NCI-H1436 treated with DMSO at 0.1 percent for 48 hours (cell line): ENCODE data around the gene SPATC1L.
"Not testable (repeated sequence)": the region's sequence is repeated elsewhere in the genome, so short reads cannot be mapped to it uniquely, and the experiment has no call there.

Source experiments
- DNase-seq: peaks from one replicate; lab custom pipeline; 2025; lab: John Stamatoyannopoulos, UW

SPATC1L gene

GRCh38 chr21:46200877-46201803 lies 16.9 kb upstream of the SPATC1L start:
- not testable (repeated sequence) for DNase-seq

- no peak for DNase-seq
Observed at GRCh38 chr21:46199436-46200373, 15.4 kb upstream of the SPATC1L start.

DNA sequence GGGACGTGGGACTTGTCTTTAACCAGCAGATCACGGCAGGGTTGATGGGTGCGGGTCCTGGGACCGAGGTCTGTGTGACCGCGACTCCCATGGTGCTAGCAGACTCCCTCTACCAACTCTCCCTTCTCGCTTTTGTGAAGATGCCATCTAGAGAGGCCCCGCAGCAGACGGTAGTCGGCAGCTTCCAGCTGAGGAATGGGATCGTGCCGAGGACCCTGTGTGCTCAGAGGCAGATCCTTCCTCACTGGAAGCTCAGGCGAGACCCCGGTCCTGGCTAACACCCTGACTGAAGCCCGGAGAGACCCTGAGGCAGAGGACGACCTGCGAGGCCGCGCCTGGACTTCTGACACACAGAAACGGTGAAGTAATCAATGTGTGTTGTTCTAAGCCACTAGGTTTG lies 12.5 kb upstream of the SPATC1L start:
- no peak for DNase-seq

GRCh38 chr21:46195595-46196195 lies 11.4 kb upstream of the SPATC1L start:
- no peak for DNase-seq

DNA sequence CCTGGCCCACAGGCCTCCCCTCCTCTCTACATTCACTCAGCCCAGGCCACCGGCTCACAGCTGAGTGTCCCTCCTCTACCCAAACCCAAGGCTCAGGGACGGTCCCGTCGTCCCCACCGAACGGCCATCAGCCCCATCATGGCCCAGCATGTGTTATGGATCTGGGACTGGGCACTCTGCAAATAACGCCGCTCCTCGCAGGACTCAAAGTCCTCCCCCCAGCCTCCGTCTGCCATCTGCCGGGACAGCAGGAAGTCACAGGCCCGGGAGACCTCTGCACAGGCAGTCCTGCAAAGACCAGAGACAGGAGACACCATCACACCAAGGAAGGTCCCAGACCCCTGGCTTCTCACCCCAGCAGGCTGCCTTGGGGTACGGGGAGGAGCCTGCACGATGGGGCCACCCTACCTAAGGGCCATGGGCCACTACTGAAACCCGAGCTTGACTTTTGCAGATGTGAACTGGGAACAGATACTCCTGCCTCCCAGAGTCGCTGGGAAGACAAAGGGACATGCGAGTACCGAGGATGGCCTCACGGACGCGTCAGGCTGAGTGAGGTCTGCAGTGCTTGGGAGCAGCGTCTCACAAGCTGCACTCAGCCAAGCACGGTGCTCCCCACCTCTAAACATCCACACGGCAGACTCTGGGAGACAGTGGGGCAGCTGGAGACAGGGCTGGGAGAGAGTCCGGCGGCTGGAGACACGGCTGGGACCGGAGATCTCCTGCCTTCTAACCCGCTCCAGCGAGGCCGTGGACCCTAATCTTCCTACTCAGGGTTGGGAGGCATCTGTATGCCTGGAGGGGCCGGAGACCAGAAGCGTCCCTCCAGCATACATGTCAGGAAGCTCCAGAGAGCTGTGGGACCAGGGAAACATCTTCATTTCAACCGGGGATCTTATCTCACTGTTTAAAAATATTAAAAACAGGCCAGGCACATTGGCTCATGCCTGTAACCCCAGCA lies 10.4 kb upstream of the SPATC1L start:
- DNase-seq, result no peak

GRCh38 chr21:46193829-46194373 lies 9.6 kb upstream of the SPATC1L start:
- DNase-seq, result no peak

DNA sequence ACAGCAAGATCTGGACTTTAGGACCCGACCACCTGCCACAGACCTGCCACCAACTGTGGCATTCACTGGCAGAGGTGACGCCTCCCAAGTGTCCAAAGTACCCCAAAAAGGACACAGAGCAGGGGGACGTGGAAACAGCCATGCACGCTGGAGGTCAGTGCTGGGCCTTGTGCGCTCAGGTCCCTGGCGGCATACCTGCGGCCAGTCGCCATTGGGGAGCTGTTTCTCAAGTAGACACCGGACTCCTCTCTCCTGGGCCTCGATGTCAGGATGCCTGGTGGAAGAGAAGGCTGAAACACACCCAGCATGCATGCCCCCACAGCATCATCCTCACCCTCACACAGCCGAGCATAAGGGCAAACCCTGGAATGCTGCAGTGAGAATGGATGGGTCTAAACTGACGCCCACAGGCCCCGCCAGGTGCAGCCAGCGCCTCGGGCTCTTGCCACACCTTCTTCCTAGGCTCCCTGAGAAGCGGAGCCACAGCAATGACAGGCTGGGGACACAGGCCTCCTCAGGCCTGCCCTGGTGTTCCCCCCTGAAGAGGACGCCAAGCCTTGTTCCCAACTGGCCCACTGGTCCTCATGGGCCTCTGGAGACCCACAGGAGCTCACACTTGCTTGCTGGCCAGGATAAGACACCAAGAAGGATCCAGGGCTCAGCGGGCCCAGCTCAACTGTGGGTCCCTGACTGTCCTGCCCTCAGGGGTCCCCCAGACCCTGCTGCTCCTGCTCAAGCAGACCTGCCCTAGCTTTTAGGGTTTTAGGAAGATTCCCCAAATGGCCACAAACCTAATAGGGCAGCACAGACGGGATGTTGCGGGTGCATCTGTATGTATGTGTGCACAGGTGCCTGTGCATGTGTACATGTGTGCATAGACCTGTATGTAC lies 7.7 kb upstream of the SPATC1L start:
- DNase-seq, result no peak

DNA sequence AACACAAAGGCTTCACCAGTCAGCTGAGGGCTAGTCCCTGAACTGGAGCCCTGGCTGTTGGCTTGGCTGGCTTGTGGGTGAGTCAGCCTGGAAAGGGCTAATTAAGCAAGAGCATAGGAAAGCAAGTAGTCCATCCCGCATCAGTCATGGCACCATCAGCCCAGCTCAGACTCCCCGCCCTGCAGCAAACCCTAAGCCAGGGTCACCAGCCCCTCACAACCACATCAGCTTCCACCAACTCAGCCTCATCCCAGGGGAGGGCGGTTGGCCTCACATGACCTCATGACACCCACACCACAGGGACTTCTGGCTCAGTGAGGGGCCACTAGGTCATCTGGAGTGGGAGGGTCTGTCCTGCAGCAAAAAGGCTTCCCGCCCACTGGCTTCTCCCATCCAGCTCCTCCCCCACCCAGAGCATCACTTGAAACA lies 7.0 kb upstream of the SPATC1L start:
- DNase-seq, result no peak

DNA sequence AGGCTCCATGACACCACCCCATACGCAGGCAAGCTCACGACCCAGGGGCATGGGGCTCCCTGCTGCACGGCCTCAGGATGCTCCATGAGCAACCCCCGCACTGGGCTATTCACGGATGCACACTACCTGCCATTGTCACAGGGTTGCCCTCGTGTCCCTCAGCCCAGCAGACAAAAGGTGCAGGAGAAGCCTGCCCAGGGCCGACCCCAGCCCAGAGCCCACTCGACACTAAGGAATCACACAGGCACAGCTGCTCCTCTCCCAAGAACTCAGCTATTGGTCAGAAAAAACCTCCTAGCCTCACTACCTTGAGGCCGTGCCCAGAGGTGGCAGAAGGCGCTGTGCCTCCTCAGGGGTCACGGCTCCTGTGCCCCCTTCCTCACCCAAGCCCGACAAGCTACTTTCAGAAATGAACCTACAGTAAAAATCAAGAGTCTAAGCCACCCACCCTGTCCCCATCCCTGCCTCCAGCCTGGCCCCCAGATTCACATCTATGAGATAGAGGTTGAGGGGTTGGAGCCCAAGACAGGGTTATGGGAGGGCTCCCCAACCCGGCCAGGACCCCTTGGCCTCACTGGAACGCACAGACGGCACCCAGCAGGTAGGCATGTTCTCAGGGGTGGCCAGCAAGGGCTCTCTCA lies 6.4 kb upstream of the SPATC1L start:
- DNase-seq, result no peak

- no peak for DNase-seq
Observed at GRCh38 chr21:46189959-46190490, 5.8 kb upstream of the SPATC1L start.

DNA sequence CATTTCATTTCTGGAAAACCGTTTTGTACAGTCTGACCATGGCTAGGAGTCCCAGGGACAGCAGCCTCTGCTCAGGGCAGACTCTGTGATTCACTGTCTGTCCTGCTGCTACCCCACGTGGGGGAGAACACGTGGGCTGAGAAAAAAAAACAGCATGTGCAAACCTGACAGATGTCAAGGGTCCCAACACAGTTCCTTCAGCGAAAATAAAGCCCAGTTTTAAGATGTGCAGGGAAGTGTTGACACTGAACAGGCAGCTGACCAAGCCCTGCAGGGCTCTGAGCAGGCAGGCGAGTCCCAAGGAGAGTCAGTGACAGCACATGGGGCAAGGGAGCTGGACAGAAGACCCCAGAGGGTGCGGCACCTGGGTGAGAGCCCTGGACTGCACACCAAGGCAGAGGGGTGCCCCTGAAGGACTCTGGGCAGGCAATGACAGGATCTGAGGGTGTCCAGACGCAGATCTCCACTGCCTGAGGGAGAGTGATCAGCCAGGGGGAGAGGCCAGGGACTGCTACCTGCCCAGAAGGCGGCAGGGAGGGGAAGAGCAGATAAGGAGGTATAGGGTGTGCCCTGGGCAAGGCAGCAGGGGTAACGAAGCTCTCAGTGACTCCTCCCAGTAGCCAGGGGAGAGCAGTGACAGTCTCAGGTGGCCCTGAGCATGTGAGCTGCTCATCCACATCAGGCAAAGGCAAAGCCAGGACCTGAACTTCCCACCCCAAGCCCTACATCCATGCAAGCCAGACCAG lies 5.1 kb upstream of the SPATC1L start:
- DNase-seq, result no peak

- no peak for DNase-seq
Observed at GRCh38 chr21:46188226-46189212, 4.3 kb upstream of the SPATC1L start.

DNA sequence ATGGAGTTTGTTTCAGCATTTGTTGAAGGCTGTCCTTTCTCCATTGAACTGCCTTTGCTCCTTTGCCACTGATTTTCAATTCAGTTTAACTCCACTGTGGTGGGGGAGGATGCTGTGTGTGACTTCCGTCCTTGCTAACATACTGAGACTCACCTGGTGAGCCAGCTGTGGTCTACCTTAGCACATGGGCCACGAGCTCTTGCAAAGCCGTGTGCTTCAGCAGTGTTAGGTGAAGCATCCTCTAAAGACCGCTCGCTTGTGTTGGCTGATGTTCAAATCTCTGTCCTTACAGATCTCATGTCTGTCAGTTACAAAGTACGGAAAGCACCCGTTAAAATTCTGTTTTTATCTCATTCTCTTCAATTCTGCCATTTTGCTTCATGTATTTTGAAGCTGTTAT lies 3.6 kb upstream of the SPATC1L start:
- no peak for DNase-seq

DNA sequence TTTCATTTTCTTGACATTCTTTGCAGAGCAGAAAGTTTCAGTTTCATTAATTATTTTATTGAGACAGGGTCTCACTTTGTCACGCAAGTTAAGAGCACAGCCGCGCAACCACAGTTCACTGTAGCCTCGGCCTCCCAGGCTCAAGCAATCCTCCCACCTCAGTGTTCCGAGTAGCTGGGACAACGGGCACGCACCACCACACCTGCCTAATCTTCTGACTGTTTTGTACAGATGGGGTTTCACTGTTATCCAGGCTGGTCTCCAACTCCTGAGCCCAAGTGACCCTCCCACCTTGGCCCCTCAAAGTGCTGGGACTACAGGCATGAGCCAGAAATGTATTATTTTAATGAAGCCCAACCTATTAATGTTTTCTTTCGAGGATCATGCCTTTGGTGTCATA lies 3.0 kb upstream of the SPATC1L start:
- DNase-seq, result no peak

DNA sequence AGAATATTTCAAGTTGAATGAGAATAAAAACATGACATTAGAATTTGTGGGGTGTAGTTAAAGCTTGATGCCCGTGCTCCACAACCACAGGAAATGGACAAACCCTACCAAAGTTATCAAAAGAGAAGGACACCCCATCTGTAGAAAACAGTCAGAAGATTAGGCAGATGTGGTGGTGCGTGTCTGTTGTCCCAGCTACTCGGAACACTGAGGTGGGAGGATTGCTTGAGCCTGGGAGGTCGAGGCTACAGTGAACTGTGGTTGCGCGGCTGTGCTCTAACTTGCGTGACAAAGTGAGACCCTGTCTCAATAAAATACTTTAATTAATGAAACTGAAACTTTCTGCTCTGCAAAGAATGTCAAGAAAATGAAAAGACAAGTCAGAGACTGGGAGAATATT lies 1.5 kb upstream of the SPATC1L start:
- DNase-seq, result no peak

DNA sequence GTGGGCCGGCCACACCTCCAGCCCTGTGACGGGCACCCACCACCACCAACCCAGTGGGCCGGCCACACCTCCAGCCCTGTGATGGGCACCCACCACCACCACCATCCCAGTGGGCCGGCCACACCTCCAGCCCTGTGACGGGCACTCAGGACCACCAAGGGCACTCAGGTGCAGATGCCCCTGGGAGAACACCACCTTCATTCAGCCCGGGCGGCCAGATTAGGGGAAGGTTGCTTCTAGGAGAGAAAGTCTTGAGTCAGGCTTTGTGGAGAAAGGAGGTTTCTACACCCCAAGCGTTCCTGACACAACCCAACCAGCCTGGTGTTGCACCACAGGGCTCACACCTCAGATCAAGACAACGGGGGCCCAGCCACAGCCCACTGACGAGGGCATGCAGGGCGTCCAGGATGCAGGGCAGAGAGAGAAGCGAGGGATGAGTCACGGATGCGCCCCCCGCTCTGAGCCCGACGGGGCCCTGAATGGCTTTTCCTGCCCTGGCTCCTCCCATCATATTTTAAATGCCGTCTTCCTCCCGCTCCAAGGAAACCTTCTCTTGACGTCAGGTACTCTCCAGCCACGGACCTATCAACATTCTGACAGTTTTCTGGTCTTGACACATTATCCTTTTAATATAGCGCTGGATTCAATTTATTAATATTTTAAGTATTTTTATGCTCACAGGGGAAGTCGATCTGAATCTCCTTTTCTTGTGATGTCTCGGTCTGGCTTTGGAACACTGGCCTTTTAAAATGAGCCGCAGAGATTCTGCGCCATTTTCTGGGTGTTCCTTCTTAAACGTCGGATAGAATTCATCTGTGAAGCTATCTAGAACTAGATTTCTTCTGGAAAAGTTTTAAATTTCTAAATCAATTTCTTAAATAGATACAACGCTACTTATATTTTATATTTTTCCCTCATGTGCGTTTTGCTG lies 631 bp upstream of the SPATC1L start:
- DNase-seq, result peak; percentile 57
